HepG2 (cell line): Measurements from ENCODE around the gene KPNA4. TPM values are rescaled to one million over a fixed set of nuclear protein-coding genes. Genes with fewer than 3 reads are reported as not detected.

ENCODE experiments used
- ATAC-seq: fragments of 200-7000 bp; cut with Tn5 transposase; 3 replicates; pipeline ENCODE4 v1.9.1; 2020; ENCODE audit warnings: mild to moderate bottlenecking, moderate library complexity
- BruUV-seq: library from RNA; stranded (reverse); fragments of 400-500 nt; replicated peaks from 2 replicates; lab custom pipeline; 2021; lab: Mats Ljungman, UMichigan
- CTCF ChIA-PET: fragments of 300-600 bp; formaldehyde crosslinking; extraction: SDS; loops from one replicate; lab custom pipeline; 2021; ENCODE audit warnings: low total read pairs, inconsistent platforms, low intra/inter-chr PET ratio; lab: Yijun Ruan, JAX
- POLR2A ChIA-PET: fragments of 350-600 bp; sonication (Branson Sonifier 250); formaldehyde crosslinking; loops from one replicate; lab custom pipeline; 2020; ENCODE audit warnings: antibody characterized with exemption, inconsistent platforms; lab: Yijun Ruan, JAX
- DNase-seq: peaks from one replicate; pipeline ENCODE4 v3.0.0-alpha.2; 2015; ENCODE audit warnings: low spot score
- FAIRE-seq: peaks from 3 replicates; lab custom pipeline; 2011; peaks lifted over from hg19 to GRCh38; lab: Jason Lieb, UNC
- H2AFZ ChIP-seq: one replicate; pipeline ENCODE4 v1.6.1; 2011; ENCODE audit warnings: low read length, inconsistent platforms
- H3K27ac ChIP-seq: fragments of 300-600 bp; 3 replicates; pipeline ENCODE4 v1.8.0; 2011; ENCODE audit warnings: mixed run types, mild to moderate bottlenecking, mixed read lengths, low read length, inconsistent platforms; ENCODE audit not compliant: insufficient read depth; ENCODE audit errors: extremely low read length
- H3K27me3 ChIP-seq, 2 experiments: fragments of 200-600 bp in 1 of 2; 2 replicates in 1 of 2; 3 replicates in 1 of 2; pipeline versions ENCODE4 v1.6.0 to v1.8.0; 2011; ENCODE audit warnings: low read length in 2 of 2, mild to moderate bottlenecking in 2 of 2, moderate library complexity in 2 of 2, inconsistent platforms in 1 of 2; ENCODE audit not compliant: insufficient read depth in 2 of 2, control insufficient read depth in 1 of 2
- H3K36me3 ChIP-seq, 2 experiments: fragments of 200-600 bp in 1 of 2; replicated peaks in 1 of 2; 2 replicates in 1 of 2; 3 replicates in 1 of 2; pipeline versions ENCODE4 v1.5.1 to v1.8.0; 2011; ENCODE audit warnings: low read length in 2 of 2, inconsistent platforms in 1 of 2; ENCODE audit not compliant: insufficient read depth in 2 of 2, control insufficient read depth in 1 of 2
- H3K4me1 ChIP-seq: 2 replicates; pipeline ENCODE4 v1.5.1; 2012; ENCODE audit warnings: low read length, inconsistent platforms; ENCODE audit not compliant: insufficient read depth
- H3K4me2 ChIP-seq: 2 replicates; pipeline ENCODE4 v1.6.0; 2011; ENCODE audit warnings: low read depth, low read length, inconsistent platforms
- H3K4me3 ChIP-seq, 3 experiments: fragments of 200-600 bp in 1 of 3; sonication (generic), shearing (Covaris generic) in 1 of 3; replicated peaks in 1 of 3; 2 replicates each; pipeline ENCODE4 v1.5.1; 2011 to 2016; ENCODE audit warnings: low read length in 3 of 3, inconsistent platforms in 2 of 3, low read depth in 2 of 3, mild to moderate bottlenecking in 2 of 3, control low read depth in 1 of 3, mixed read lengths in 1 of 3; ENCODE audit not compliant: insufficient read depth in 1 of 3
- H3K79me2 ChIP-seq: one replicate; pipeline ENCODE4 v1.6.1; 2011; ENCODE audit warnings: low read length, inconsistent platforms; ENCODE audit not compliant: insufficient read depth
- H3K9ac ChIP-seq: 2 replicates; pipeline ENCODE4 v1.6.0; 2011; ENCODE audit warnings: mild to moderate bottlenecking, low read depth, low read length, inconsistent platforms; ENCODE audit not compliant: insufficient read depth
- H3K9me3 ChIP-seq: 2 replicates; pipeline ENCODE4 v1.5.1; 2012; ENCODE audit warnings: mild to moderate bottlenecking, low read length
- H4K20me1 ChIP-seq: 2 replicates; pipeline ENCODE4 v1.6.0; 2011; ENCODE audit warnings: inconsistent platforms, mild to moderate bottlenecking, low read length, moderate library complexity; ENCODE audit not compliant: insufficient read depth
- HNRNPL ChIP-seq: fragments of 200-400 bp; formaldehyde crosslinking; IDR thresholded peaks from 2 replicates; pipeline ENCODE4 v1.6.1; 2017; ENCODE audit warnings: mild to moderate bottlenecking, low read depth, low read length
- SP1 ChIP-seq, 2 experiments: fragments of 450-650 bp in 1 of 2; sonication (generic) in 1 of 2; formaldehyde crosslinking in 1 of 2; IDR thresholded peaks; 2 replicates each; pipeline versions ENCODE4 v1.4.0 to v1.6.1; 2016 to 2020; ENCODE audit warnings: missing genetic modification reagents in 1 of 2
- ZBTB42 ChIP-seq: sonication (generic); formaldehyde crosslinking; IDR thresholded peaks from 2 replicates; pipeline ENCODE4 v1.5.0; 2020; ENCODE audit warnings: mild to moderate bottlenecking, missing genetic modification reagents
- ZNF432 ChIP-seq: sonication (generic); formaldehyde crosslinking; IDR thresholded peaks from 2 replicates; pipeline ENCODE4 v1.5.0; 2020; ENCODE audit warnings: missing genetic modification reagents, mild to moderate bottlenecking, borderline replicate concordance
- WGBS: methylation state at CpG from one replicate; pipeline ENCODE4 v1.1.6; 2017; ENCODE audit warnings: low lambda C conversion rate; 5-methylcytosine and 5-hydroxymethylcytosine counted together
- in situ Hi-C: cut with HindIII; loops from 2 replicates; pipeline ENCODE4 v1.10.0; 2017; ENCODE audit warnings: low pct_unique_long_range_greater_than_20kb; ENCODE audit not compliant: extremely low pct_ligation_motif_present
- intact Hi-C: fragments of 100-400 bp; cut with micrococcal nuclease; formaldehyde crosslinking; loops from one replicate; pipeline ENCODE4 v1.10.0; 2022; ENCODE audit not compliant: unreplicated experiment
- polyA plus RNA-seq, 8 experiments: library from polyadenylated mRNA; depleted of rRNA in 3 of 8; stranded (reverse) in 7 of 8; unstranded in 1 of 8; fragments of >200 nt; fragmentation: Illumina TruSeq in 4 of 8; extraction: Trizol in 4 of 8; gene quantifications; 2 replicates each; pipeline versions ENCODE4 v1.2.1 to v1.2.3, GENCODE V29; 2011 to 2016; ENCODE audit warnings: low read depth in 4 of 8, missing spikeins in 1 of 8, mixed read lengths in 1 of 8; ENCODE audit not compliant: insufficient read depth in 1 of 8
- total RNA-seq, 5 experiments: library from RNA; depleted of rRNA; stranded (reverse); fragments of >200 nt; fragmentation: Illumina TruSeq; extraction: Trizol; gene quantifications; 2 replicates each; pipeline ENCODE4 v1.2.3, GENCODE V29; 2016; ENCODE audit warnings: low read depth in 1 of 5
- TF ChIP-seq, protein P1 (sequence below): sonication (generic); formaldehyde crosslinking; IDR thresholded peaks from 2 replicates; pipeline ENCODE4 v1.5.1; 2020; ENCODE audit warnings: mild to moderate bottlenecking, missing genetic modification reagents
- TF ChIP-seq, protein P2 (sequence below): sonication (generic); formaldehyde crosslinking; IDR thresholded peaks from 2 replicates; pipeline ENCODE4 v1.5.1; 2020; ENCODE audit warnings: missing genetic modification reagents, mild to moderate bottlenecking, borderline replicate concordance

KPNA4 gene
- total and polyA plus RNA-seq, 2 of the 13 experiments (the other 11 are each of a cell fraction or from before 2014, with no cell fraction given): 9.9 to 27.9 TPM

DNA sequence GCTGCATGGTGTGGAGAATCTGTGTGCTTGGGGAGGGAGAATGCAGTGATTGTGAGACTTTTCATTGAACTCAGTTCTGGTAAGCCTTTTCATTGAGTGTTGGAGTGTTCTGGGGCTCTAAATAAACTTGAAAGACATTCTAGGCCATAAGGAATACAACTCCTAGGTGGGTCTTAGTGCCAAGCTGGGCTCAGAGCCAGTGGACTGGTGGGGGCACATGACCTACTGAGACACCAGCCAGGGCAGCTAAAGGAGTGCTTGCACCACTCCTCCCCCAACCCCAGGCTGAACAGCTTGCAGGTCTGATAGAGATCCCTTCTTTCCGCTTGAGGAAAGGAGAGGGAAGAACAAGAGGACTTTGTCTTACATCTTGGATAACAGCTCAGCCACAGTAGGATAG lies 21.7 kb upstream of the KPNA4 start (continued):
- TF ChIP-seq, protein P1, sequence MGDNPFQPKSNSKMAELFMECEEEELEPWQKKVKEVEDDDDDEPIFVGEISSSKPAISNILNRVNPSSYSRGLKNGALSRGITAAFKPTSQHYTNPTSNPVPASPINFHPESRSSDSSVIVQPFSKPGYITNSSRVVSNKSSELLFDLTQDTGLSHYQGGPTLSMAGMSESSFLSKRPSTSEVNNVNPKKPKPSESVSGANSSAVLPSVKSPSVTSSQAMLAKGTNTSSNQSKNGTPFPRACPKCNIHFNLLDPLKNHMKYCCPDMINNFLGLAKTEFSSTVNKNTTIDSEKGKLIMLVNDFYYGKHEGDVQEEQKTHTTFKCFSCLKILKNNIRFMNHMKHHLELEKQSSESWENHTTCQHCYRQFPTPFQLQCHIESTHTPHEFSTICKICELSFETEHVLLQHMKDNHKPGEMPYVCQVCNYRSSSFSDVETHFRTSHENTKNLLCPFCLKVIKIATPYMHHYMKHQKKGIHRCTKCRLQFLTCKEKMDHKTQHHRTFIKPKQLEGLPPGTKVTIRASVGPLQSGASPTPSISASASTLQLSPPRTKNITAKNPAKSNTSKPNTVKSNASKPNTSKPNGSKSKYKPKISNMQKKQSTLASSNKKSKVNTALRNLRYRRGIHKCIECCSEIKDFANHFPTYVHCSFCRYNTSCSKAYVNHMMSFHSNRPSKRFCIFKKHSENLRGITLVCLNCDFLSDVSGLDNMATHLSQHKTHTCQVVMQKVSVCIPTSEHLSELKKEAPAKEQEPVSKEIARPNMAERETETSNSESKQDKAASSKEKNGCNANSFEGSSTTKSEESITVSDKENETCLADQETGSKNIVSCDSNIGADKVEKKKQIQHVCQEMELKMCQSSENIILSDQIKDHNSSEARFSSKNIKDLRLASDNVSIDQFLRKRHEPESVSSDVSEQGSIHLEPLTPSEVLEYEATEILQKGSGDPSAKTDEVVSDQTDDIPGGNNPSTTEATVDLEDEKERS (CRISPR knock-in tag): no peak
- TF ChIP-seq HNRNPL: no peak
- no peak for TF ChIP-seq SP1 (IDR thresholded peaks at IDR 0.05)
- no peak for TF ChIP-seq SP1 (CRISPR knock-in tag; IDR thresholded peaks at IDR 0.05)
- TF ChIP-seq, all 625 proteins: peak for 0

DNA sequence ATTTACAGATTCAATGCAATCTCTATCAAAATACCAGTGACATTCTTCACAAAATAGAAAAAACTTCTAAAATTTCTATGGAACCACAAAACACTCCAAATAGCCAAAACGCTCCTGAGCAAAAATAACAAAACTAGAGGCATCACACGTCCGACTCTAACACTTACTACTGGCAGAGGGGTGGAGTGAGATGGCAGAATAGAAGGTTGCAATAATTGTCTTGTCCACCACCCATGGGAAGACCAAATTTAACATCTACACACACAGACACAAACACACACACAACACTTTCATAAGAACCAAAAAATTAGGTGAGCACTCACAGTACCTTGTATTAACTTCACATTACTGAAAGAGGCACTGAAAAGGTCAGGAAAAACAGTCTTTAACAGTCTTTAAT lies 21.3 kb upstream of the KPNA4 start:
- no peaks in the 10 kb centered on the region for H3K36me3 ChIP-seq
- ChIA-PET CTCF (no interaction called here), POLR2A (no interaction called here)
- no peak overlapping the region for H3K27ac ChIP-seq
- intact Hi-C loops: no loop called here
- DNase-seq (no peak), ATAC-seq (no peak), FAIRE-seq (no peak)
- TF ChIP-seq, protein P2, sequence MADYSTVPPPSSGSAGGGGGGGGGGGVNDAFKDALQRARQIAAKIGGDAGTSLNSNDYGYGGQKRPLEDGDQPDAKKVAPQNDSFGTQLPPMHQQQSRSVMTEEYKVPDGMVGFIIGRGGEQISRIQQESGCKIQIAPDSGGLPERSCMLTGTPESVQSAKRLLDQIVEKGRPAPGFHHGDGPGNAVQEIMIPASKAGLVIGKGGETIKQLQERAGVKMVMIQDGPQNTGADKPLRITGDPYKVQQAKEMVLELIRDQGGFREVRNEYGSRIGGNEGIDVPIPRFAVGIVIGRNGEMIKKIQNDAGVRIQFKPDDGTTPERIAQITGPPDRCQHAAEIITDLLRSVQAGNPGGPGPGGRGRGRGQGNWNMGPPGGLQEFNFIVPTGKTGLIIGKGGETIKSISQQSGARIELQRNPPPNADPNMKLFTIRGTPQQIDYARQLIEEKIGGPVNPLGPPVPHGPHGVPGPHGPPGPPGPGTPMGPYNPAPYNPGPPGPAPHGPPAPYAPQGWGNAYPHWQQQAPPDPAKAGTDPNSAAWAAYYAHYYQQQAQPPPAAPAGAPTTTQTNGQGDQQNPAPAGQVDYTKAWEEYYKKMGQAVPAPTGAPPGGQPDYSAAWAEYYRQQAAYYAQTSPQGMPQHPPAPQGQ (CRISPR knock-in tag): no peak
- no peak for TF ChIP-seq ZBTB42 (CRISPR knock-in tag)
- no peak for TF ChIP-seq ZNF432 (CRISPR knock-in tag)
- in situ Hi-C loops: no loop called here
- H3K4me3 ChIP-seq: no peak overlapping the region
- no TSS peak for BruUV-seq
- H3K4me1 ChIP-seq: no peaks in the 10 kb centered on the region
- no peaks in the 10 kb centered on the region for H3K27me3 ChIP-seq
- no peaks in the 10 kb centered on the region for H3K79me2 ChIP-seq
- H2AFZ ChIP-seq: no peak overlapping the region
- no peak overlapping the region for H3K4me2 ChIP-seq
- H3K9ac ChIP-seq: no peak overlapping the region
- no peaks in the 10 kb centered on the region for H4K20me1 ChIP-seq
- WGBS: 7% methylated on average over 3 of the region's 3 CpGs
- no peaks in the 10 kb centered on the region for H3K9me3 ChIP-seq
